HS-27A (cell line): ENCODE results near the gene OOEP.

ENCODE experiments used
- DNase-seq: peaks from one replicate; pipeline ENCODE4 v3.0.0-alpha.2; 2012; ENCODE audit warnings: low read depth, missing footprints

The OOEP gene

GRCh38 chr6:73364549-73364948 is 5.1 kb downstream of the OOEP start:
- DNase-seq = no peak

- DNase-seq = no peak
Measured at GRCh38 chr6:73364121-73364520, 5.6 kb downstream of the OOEP start.

- no peak for DNase-seq
Measured at GRCh38 chr6:73363537-73363875, 6.2 kb downstream of the OOEP start.

GRCh38 chr6:73362869-73363536 is 6.7 kb downstream of the OOEP start:
- DNase-seq = no peak

GRCh38 chr6:73362358-73362757 is 7.3 kb downstream of the OOEP start, which contains the start of gene KHDC3L:
TSS of gene KHDC3L (plus strand) at chr6:73362658. CDS start at chr6:73362730, 72 bp downstream.
- no peak for DNase-seq

GRCh38 chr6:73353636-73354593 is 15.8 kb downstream of the OOEP start, which contains the start of gene DPPA5:
TSS of gene DPPA5 (minus strand) at chr6:73354276. CDS start at chr6:73354225, 51 bp downstream.
- no peak for DNase-seq

GRCh38 chr6:73349311-73349710 is 20.4 kb downstream of the OOEP start:
- DNase-seq = no peak

GRCh38 chr6:73348550-73349204 is 21.0 kb downstream of the OOEP start:
- no peak for DNase-seq

- no peak for DNase-seq
Measured at GRCh38 chr6:73343164-73343563, 26.5 kb downstream of the OOEP start.

GRCh38 chr6:73342174-73342573 is 27.5 kb downstream of the OOEP start:
- DNase-seq = no peak

GRCh38 chr6:73341335-73341734 is 28.4 kb downstream of the OOEP start:
- DNase-seq = no peak

- no peak for DNase-seq
Measured at GRCh38 chr6:73340048-73340447, 29.6 kb downstream of the OOEP start.

- DNase-seq = no peak
Measured at GRCh38 chr6:73339340-73339739, 30.4 kb downstream of the OOEP start.

GRCh38 chr6:73329201-73329600 is 40.5 kb downstream of the OOEP start:
- DNase-seq = no peak

- no peak for DNase-seq
Measured at GRCh38 chr6:73328790-73329189, 40.9 kb downstream of the OOEP start.

GRCh38 chr6:73325656-73326055 is 44.0 kb downstream of the OOEP start:
- DNase-seq = no peak

- no peak for DNase-seq
Measured at GRCh38 chr6:73323323-73323722, 46.4 kb downstream of the OOEP start.
